NB4 (cell line): ENCODE results near the gene OGDHL.

Experiments
- CTCF ChIP-seq: IDR thresholded peaks from one replicate; pipeline ENCODE4 v1.5.1; 2012; ENCODE audit warnings: low read depth, low read length
- POLR2A ChIP-seq: IDR thresholded peaks from 2 replicates; pipeline ENCODE4 v1.6.1; 2011; ENCODE audit warnings: mild to moderate bottlenecking; ENCODE audit not compliant: insufficient read length; ENCODE audit errors: extremely low read depth

- TF ChIP-seq CTCF (no peak), POLR2A (peak; percentile 42)
These were observed at the start of gene OGDHL for GRCh38 chr10:49761789-49762565.
